CD4-positive, alpha-beta memory T cell (primary cell): ENCODE data around the gene ZNF90. TPM values are rescaled to one million over a fixed set of nuclear protein-coding genes. Genes with fewer than 3 reads are reported as not detected.

Experiments used
- CTCF ChIA-PET: fragments of 350-600 bp; sonication (Branson Sonifier 250); formaldehyde crosslinking; loops from one replicate; lab custom pipeline; 2021; ENCODE audit warnings: inconsistent platforms; ENCODE audit not compliant: partially characterized antibody; lab: Charles Lee
- POLR2A ChIA-PET: fragments of 350-600 bp; sonication (Branson Sonifier 250); formaldehyde crosslinking; loops from one replicate; lab custom pipeline; 2021; ENCODE audit not compliant: partially characterized antibody; lab: Charles Lee
- DNase-seq, 5 donors: peaks; one replicate each; pipeline versions ENCODE4 v3.0.0 to v3.0.0-alpha.2; 2020 to 2022; ENCODE audit warnings: mixed read lengths in 1 of 5
- H3K27ac ChIP-seq: one replicate; pipeline ENCODE4 v1.7.0; 2013; ENCODE audit warnings: low read depth, low read length
- H3K27me3 ChIP-seq: 2 replicates; pipeline ENCODE4 v1.7.0; 2013; ENCODE audit warnings: mild to moderate bottlenecking, low read length, moderate library complexity; ENCODE audit not compliant: insufficient read depth
- H3K36me3 ChIP-seq: 2 replicates; pipeline ENCODE4 v1.7.0; 2013; ENCODE audit warnings: mild to moderate bottlenecking, low read length, moderate library complexity; ENCODE audit not compliant: insufficient read depth
- H3K4me1 ChIP-seq: 2 replicates; pipeline ENCODE4 v1.7.0; 2013; ENCODE audit warnings: mild to moderate bottlenecking, low read length, moderate library complexity; ENCODE audit not compliant: insufficient read depth
- H3K4me3 ChIP-seq, 2 donors: one replicate each; pipeline ENCODE4 v1.7.0; 2013; ENCODE audit warnings: low read length in 2 of 2, mild to moderate bottlenecking in 1 of 2
- H3K9me3 ChIP-seq, 2 donors: one replicate each; pipeline ENCODE4 v1.7.0; 2013; ENCODE audit warnings: low read length in 2 of 2, control low read depth in 1 of 2; ENCODE audit not compliant: control insufficient read depth in 1 of 2
- H3K27ac Mint-ChIP-seq, 7 donors: one replicate each; pipeline ENCODE4 v1.8.0; 2020 to 2021; ENCODE audit warnings: mixed read lengths in 7 of 7, mild to moderate bottlenecking in 6 of 7, inconsistent platforms in 3 of 7, moderate library complexity in 3 of 7
- H3K27me3 Mint-ChIP-seq, 2 donors: one replicate each; pipeline ENCODE4 v1.8.0; 2020 to 2021; ENCODE audit warnings: mixed read lengths in 2 of 2
- H3K36me3 Mint-ChIP-seq, 2 donors: one replicate each; pipeline ENCODE4 v1.8.0; 2020 to 2021; ENCODE audit warnings: mixed read lengths in 2 of 2, inconsistent platforms in 1 of 2, mild to moderate bottlenecking in 1 of 2
- H3K4me1 Mint-ChIP-seq, 4 donors: one replicate each; pipeline ENCODE4 v1.8.0; 2020 to 2021; ENCODE audit warnings: mixed read lengths in 4 of 4, mild to moderate bottlenecking in 1 of 4
- H3K4me3 Mint-ChIP-seq, 8 donors: one replicate each; pipeline ENCODE4 v1.8.0; 2020 to 2021; ENCODE audit warnings: mixed read lengths in 8 of 8, mild to moderate bottlenecking in 7 of 8, moderate library complexity in 6 of 8, inconsistent platforms in 3 of 8
- H3K9me3 Mint-ChIP-seq, 8 donors: one replicate each; pipeline ENCODE4 v1.8.0; 2020 to 2021; ENCODE audit warnings: mixed read lengths in 8 of 8, mild to moderate bottlenecking in 5 of 8, inconsistent platforms in 3 of 8, moderate library complexity in 1 of 8
- intact Hi-C: fragments of 100-400 bp; cut with micrococcal nuclease; formaldehyde crosslinking; loops from one replicate; pipeline ENCODE4 v1.15.1; 2023
- polyA plus RNA-seq, 2 donors: library from polyadenylated mRNA; unstranded; fragments of 300-500 nt; fragmentation: Illumina TruSeq; gene quantifications; one replicate each; pipeline ENCODE4 v1.2.3, GENCODE V29; 2021
- total RNA-seq, 2 experiments: library from RNA; stranded (reverse); gene quantifications; one replicate each; pipeline ENCODE4 v1.2.3, GENCODE V29; 2021

Gene ZNF90
- total and polyA plus RNA-seq, 4 experiments from 2014 or later, result 0.60 to 6.2 (median 3.2) TPM

- Histone ChIP-seq H3K4me1 (peaks cover 21% of the 10 kb centered on the region), H3K4me3 (peak within 1 kb of the TSS; percentile 39 to 87), H3K9me3 (no peaks in the 10 kb centered on the region), H3K27me3 (no peaks in the 10 kb centered on the region), H3K27ac (peak within 1 kb of the TSS; percentile 73), H3K36me3 (no peaks in the 10 kb centered on the region)
- Mint-ChIP-seq H3K27me3 (no peaks in the 10 kb centered on the region), H3K36me3 (peaks cover 21 to 27% of the 10 kb centered on the region in 2 donors), H3K9me3 (peaks cover 0 to 18% (median 7%) of the 10 kb centered on the region in 8 donors), H3K4me3 (peak within 1 kb of the TSS; percentile 95 to 99 (median 98)), H3K27ac (peak within 1 kb of the TSS; percentile 89 to 97 (median 94)), H3K4me1 (peaks cover 24 to 55% (median 40%) of the 10 kb centered on the region in 4 donors)
- CTCF ChIA-PET, result interaction anchor here (1.0 to 1.1 kb wide), 2 partner anchors 87 to 169 kb away, joined by 3 read pairs; no protein-coding TSS in a partner anchor
- intact Hi-C loops, result loop anchor here (1.0 to 5.0 kb wide), 4 partner anchors 70 to 495 kb away; partner anchors contain the start of genes ZNF626 and ZNF682
- DNase-seq, result peak; percentile 90 to 95 (median 93)
- POLR2A ChIA-PET, result interaction anchor here (0.7 to 2.2 kb wide), 16 partner anchors 24 to 1685 kb away, joined by 3 to 18 read pairs (median 5); partner anchors contain the start of genes ZNF101, ZNF14, ZNF429 and ZNF493
Measured at GRCh38 chr19:20167020-20167644, 89.3 kb downstream of the ZNF90 start, which contains the start of gene ZNF486. Gene ZNF486 (plus strand): TSS chr19:20167214. CDS start chr19:20167331, 117 bp downstream.

DNA sequence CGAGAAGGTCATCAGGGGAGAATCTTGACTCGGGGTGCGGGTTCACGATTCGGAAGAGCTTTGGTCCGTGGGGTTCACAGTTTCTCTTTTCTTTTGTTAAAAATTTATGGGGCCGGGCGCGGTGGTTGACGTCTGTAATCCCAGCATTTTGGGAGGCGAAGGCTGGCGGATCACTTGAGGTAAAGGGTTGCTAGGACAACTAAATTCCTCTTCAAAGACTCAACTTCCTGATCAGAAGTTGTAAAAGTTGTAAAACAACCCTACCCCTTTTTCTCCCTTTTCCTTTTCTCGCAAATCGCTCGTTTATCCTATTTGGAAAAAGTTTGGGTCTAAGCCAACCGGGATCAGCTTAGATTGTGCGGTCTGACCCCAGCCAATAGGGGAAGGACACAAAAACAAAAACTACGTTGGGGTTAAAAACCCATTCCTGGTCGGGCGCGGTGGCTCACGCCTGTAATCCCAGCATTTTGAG is 89.9 kb downstream of the ZNF90 start:
- Histone ChIP-seq H3K9me3 (no peaks in the 10 kb centered on the region), H3K4me3 (peak overlapping the region; percentile 39 to 87), H3K4me1 (peaks cover 16% of the 10 kb centered on the region), H3K27me3 (no peaks in the 10 kb centered on the region), H3K27ac (peak overlapping the region; percentile 73), H3K36me3 (no peaks in the 10 kb centered on the region)
- Mint-ChIP-seq H3K27ac (peak overlapping the region; percentile 89 to 97 (median 94)), H3K4me1 (peaks cover 19 to 49% (median 34%) of the 10 kb centered on the region in 4 donors), H3K27me3 (no peaks in the 10 kb centered on the region), H3K4me3 (peak overlapping the region; percentile 95 to 99 (median 98)), H3K36me3 (peaks cover 21 to 27% of the 10 kb centered on the region in 2 donors), H3K9me3 (peaks cover 0 to 24% (median 5%) of the 10 kb centered on the region in 8 donors)
- ChIA-PET CTCF (interaction anchor here (1.1 kb wide), 1 partner anchor 88 kb away, joined by 3 read pairs; no protein-coding TSS in a partner anchor), POLR2A (interaction anchor here (0.7 to 2.2 kb wide), 13 partner anchors 23 to 1684 kb away, joined by 3 to 18 read pairs (median 6); partner anchors contain the start of genes ZNF14, ZNF429, ZNF626 and ZNF66)
- DNase-seq, result peak in 1 of 5 donors; percentile 6
- intact Hi-C loops, result loop anchor here (1.0 to 5.0 kb wide), 4 partner anchors 70 to 495 kb away; partner anchors contain the start of genes ZNF626 and ZNF682

Other genes starting within 250 kb of the ZNF90 start
- gene ZNF253, start 212.1 kb upstream of the ZNF90 start, total RNA-seq, result 10 to 100 TPM; 23.8 to 25.8 TPM
- gene ZNF253, start 212.1 kb upstream of the ZNF90 start, polyA plus RNA-seq, result 1 to 10 TPM; 5.5 to 8.8 TPM
- gene ZNF93, start 177.1 kb upstream of the ZNF90 start, total RNA-seq, result 1 to 10 TPM; 8.8 to 9.2 TPM
- 1 to 10 TPM; 5.6 to 6.6 TPM for gene ZNF93, start 177.1 kb upstream of the ZNF90 start, polyA plus RNA-seq
- 1 to 10 TPM; 7.3 TPM for gene ZNF682, start 38.5 kb upstream of the ZNF90 start, total RNA-seq
- gene ZNF682, start 38.5 kb upstream of the ZNF90 start, polyA plus RNA-seq, result 1 to 10 TPM; 3.7 to 5.2 TPM
- gene ZNF486, start 89.2 kb downstream of the ZNF90 start, total RNA-seq, result 10 to 100 TPM; 11.0 to 11.7 TPM
- gene ZNF486, start 89.2 kb downstream of the ZNF90 start, polyA plus RNA-seq, result 1 to 10 TPM; 1.7 to 6.2 TPM